HG03280 (cell line): ENCODE data around the gene SHISA9.

Experiments
- ATAC-seq: cut with Tn5 transposase; IDR thresholded peaks from one replicate; pipeline ENCODE4 v1.9.1; 2021; ENCODE audit warnings: mild to moderate bottlenecking, moderate library complexity; ENCODE audit not compliant: unreplicated experiment

The SHISA9 gene

GRCh38 chr16:12944300-12944699 is 42.9 kb downstream of the SHISA9 start:
- ATAC-seq, result no peak

- ATAC-seq, result no peak
Measured at GRCh38 chr16:12951392-12951791, 50.0 kb downstream of the SHISA9 start.

- ATAC-seq, result no peak
Measured at GRCh38 chr16:12951976-12952375, 50.6 kb downstream of the SHISA9 start.

- ATAC-seq, result no peak
Measured at GRCh38 chr16:12958366-12958765, 57.0 kb downstream of the SHISA9 start.

- ATAC-seq, result no peak
Measured at GRCh38 chr16:12959072-12959471, 57.7 kb downstream of the SHISA9 start.

- no peak for ATAC-seq
Measured at GRCh38 chr16:12961626-12962025, 60.2 kb downstream of the SHISA9 start.

- no peak for ATAC-seq
Measured at GRCh38 chr16:12964461-12964860, 63.1 kb downstream of the SHISA9 start.

- ATAC-seq, result no peak
Measured at GRCh38 chr16:12965274-12965804, 63.9 kb downstream of the SHISA9 start.

GRCh38 chr16:12971241-12971640 is 69.8 kb downstream of the SHISA9 start:
- ATAC-seq, result no peak

- no peak for ATAC-seq
Measured at GRCh38 chr16:12972246-12972645, 70.8 kb downstream of the SHISA9 start.

GRCh38 chr16:12975766-12976165 is 74.4 kb downstream of the SHISA9 start:
- no peak for ATAC-seq

- no peak for ATAC-seq
Measured at GRCh38 chr16:12976496-12976895, 75.1 kb downstream of the SHISA9 start.

GRCh38 chr16:12976936-12977335 is 75.5 kb downstream of the SHISA9 start:
- ATAC-seq, result no peak

GRCh38 chr16:12985516-12985915 is 84.1 kb downstream of the SHISA9 start:
- ATAC-seq, result no peak

GRCh38 chr16:12988071-12988470 is 86.7 kb downstream of the SHISA9 start:
- no peak for ATAC-seq

GRCh38 chr16:12992066-12992465 is 90.7 kb downstream of the SHISA9 start:
- no peak for ATAC-seq

- ATAC-seq, result no peak
Measured at GRCh38 chr16:12994402-12994801, 93.0 kb downstream of the SHISA9 start.

GRCh38 chr16:12995721-12996372 is 94.4 kb downstream of the SHISA9 start:
- ATAC-seq, result no peak

GRCh38 chr16:12998361-12999085 is 97.1 kb downstream of the SHISA9 start:
- ATAC-seq, result no peak

GRCh38 chr16:12999368-12999767 is 98.0 kb downstream of the SHISA9 start:
- no peak for ATAC-seq

- no peak for ATAC-seq
Measured at GRCh38 chr16:13005721-13006247, 104.4 kb downstream of the SHISA9 start.

- no peak for ATAC-seq
Measured at GRCh38 chr16:13012601-13013000, 111.2 kb downstream of the SHISA9 start.
